GM21526 (cell line): ENCODE measurements around the gene CCDC182.

Experiments
- ATAC-seq: cut with Tn5 transposase; IDR thresholded peaks from one replicate; pipeline ENCODE4 v1.9.1; 2021; ENCODE audit warnings: moderate library complexity; ENCODE audit not compliant: unreplicated experiment, low FRiP score

The CCDC182 gene

GRCh38 chr17:57758654-57759053, 13.6 kb upstream of the CCDC182 start:
- ATAC-seq, result no peak

DNA sequence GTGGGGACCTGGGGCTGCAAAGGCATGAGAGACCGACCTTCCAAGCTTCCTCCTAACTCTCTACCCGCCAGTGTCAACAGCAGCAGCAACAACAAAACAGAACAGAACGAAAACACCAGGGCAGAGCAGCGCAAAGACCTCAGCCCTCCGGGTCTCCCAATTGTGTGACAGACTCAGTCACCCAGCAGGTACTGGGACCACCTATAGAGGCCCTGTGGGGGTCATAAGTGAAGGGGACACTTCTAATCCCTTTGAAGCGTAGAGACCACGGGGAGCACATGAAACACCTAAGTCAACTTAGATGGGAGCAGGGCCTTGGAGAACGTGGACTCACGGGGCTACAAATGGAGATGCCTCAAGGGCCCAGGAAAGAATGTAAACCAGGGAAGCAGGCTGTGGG, 12.6 kb upstream of the CCDC182 start:
- ATAC-seq, result no peak

GRCh38 chr17:57756951-57757350, 11.9 kb upstream of the CCDC182 start:
- ATAC-seq, result no peak

DNA sequence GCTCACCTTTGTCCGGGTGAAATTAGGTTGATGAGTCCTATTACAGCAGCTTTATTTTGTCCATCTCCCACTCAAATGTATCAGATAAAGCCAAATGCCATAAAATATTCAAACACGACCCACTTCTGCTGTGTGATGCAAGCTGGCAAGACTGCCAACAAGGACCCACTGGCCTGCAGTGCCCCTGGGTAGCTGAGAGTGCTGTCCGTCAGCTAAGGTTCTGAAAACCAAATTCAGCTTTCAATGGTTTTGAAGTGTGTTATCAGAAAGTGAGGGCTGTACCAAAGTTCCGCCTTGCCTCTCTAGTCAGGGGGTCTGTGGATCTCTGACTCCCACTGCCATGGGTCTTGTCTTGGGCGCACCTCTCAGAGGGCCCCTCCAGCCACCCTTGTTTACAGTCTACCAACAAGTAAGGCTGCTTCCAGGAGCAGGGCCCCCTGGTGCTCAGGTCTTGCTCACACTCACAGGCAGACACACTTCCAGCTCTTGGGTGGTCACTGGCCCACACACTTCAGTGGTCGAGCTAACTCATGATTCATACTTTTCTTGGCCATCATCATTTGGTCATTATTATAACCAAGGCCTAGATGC, 10.5 kb upstream of the CCDC182 start:
- no peak for ATAC-seq

- ATAC-seq, result no peak
Observed at GRCh38 chr17:57752031-57752905, 7.2 kb upstream of the CCDC182 start.

DNA sequence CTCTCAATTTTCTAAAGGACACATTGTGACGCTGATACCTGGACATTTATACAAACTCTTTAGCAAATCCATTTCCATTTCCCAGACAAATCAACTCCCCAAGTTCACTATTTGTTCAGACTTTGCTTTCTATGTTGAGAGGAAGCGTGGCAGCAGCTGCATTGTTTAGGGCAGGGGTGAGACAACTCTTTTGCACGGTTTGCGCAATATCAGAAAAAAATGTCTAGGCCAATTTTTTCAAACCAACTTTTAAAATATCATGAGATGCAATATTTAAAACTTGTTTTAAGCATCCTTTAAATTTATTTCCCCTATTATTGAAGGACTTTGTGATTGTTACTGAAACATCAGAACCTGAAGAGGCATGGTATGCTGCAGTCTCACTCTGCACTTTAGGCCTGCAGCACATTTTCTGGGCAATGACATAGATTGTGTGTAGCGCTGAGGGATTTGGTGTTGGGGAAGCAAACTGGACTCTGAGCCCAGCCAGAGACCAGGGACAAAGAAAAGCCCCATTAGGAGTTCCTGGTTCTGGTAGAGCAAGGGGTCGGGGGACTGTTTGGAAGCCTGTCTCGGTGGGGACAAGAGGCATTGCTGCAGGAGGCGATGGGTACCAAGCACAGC, 6.4 kb upstream of the CCDC182 start:
- ATAC-seq, result no peak

DNA sequence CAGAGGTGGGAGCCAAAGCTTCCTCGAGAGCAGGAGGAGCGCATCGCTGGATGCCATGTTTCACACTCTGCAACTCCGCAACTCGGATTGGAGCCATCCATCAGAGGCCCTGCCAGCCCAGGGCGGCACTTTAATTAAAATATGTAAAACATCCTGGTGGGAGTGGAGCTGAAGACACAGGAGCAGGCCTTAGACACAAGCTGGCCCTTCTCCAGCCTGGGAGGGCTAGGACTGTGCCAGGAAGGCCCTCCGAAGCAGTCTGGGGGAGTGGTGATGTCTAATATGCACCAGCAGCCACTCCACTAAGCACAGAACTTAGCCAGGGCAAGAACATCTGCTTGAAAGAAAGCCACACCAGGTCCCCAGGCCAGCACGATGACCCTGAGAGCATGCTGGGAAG, 5.8 kb upstream of the CCDC182 start:
- no peak for ATAC-seq

DNA sequence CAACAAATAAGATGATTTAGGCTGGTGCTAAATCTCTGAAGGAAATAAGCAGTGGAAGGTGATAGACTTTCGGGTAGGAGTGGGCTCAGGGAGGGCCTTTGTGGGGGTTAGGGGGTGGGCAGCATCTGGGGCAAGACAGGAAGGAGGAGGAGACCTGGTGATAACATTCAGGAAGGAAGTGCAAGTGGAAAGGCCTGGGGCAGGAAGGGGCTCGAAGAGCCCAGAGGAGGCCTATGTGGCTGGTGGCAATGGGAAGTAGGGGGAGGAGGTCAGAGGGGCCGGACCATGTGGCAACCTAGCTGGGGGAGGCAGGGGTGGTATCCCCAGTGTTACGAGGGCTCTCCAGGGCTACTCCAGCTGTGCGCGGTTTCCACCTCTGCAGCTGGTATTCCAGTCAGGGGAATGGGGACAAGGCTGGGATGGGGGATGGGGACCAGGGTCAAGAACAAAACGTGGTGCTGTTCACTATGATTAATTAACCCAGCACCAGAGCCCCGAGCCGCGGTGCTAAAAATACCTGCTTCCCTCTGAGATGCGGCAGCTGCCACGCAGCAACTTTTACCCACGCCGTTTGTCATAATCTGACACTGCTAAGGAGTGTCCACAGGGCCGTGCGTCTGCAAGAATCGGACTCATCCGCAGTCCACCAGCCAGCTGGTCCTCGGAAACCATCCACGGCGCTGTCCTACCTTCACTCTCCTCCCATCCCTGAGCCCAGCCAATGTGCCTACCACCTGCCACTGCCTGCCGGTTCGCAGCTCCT, 5.2 kb upstream of the CCDC182 start:
- no peak for ATAC-seq

DNA sequence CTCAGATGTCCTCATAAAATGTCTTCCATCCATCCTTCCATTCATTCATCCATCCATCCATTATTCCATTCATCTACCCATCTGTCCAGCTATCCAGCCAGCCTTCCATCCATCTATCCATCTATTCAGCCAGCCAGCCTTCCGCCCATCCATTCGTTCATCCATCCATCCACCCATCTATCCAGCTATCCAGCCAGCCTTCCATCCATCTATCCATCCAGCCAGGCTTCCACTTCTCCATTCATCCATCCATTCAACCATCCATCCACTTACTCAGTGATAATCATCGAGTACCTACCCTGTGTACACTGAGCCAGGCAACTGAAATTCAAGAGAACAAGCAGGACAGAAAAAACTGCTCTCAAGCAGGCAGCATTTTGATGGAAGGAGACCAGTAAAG, 4.6 kb upstream of the CCDC182 start:
- no peak for ATAC-seq

GRCh38 chr17:57747221-57748017, 2.3 kb upstream of the CCDC182 start:
- ATAC-seq, result no peak

DNA sequence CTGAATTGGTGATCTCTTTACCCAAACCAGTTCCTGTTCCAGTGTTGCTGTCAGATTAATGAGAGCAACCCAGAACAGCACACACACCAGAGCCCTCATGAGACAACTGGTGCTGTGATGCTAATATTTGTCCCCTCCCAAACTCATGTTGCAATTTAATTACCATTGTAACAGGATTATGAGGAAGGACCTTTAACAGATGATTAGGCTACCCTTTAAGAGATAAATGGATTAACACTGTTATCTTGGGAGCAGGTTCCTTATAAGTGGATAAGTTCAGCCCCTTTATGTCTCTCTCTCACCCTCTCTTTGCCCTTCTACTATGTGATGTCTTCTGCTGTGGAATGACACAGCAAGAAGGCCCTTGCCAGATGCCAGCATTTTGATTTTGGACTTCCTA, 1.1 kb upstream of the CCDC182 start:
- ATAC-seq, result no peak

DNA sequence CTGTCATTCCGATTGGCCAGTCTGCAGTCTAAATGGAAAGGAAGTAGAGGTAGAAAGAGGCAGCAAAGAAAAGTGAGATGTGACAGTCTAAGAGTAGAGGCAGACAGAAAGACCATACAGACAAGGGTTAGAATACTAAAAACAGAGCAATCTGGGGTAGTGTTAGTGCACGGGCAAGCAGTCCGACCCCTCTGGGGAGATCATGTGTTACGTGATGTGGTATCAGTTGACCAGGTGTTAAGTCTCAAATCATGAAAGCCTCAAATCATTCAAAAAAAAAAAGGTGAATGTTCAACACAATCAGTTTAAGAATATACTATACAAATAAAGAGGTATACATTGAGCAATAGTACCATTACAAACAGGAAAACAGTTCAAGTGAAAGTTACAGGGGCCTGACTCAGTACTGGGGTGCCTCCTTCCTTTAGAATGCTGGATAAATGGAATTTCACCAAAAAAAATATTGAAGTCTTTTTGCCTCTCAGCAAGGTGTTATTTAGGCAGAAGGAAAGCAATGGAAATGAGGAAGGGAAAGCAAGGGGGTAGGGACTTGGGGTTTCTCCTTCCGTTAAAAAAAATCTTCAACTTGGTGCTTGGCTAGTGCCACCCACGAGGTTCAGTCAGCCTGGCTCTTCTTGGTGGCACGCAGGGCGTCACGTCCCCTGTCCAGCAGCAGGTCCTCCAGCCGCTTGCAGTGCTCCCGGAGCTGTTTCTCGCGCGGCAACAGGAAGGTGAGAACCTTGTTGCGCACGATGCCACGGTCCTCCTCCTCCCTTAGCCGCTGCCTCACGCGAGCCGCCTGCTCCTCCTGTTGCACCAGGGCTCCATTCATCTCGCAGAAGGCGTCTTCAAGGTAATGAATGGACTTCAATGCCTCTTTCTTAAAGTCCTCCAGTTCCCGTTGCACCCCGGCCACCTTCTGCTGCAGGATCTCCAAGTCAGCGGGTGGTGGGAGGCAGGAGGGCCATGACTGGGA, 616 bp downstream of the CCDC182 start:
- ATAC-seq, result no peak

- ATAC-seq, result no peak
Observed at GRCh38 chr17:57740235-57740528, 4.9 kb downstream of the CCDC182 start.

- ATAC-seq, result no peak
Observed at GRCh38 chr17:57739402-57740234, 5.5 kb downstream of the CCDC182 start.

GRCh38 chr17:57737450-57737849, 7.6 kb downstream of the CCDC182 start:
- ATAC-seq, result no peak

- ATAC-seq, result no peak
Observed at GRCh38 chr17:57735707-57736106, 9.4 kb downstream of the CCDC182 start.

DNA sequence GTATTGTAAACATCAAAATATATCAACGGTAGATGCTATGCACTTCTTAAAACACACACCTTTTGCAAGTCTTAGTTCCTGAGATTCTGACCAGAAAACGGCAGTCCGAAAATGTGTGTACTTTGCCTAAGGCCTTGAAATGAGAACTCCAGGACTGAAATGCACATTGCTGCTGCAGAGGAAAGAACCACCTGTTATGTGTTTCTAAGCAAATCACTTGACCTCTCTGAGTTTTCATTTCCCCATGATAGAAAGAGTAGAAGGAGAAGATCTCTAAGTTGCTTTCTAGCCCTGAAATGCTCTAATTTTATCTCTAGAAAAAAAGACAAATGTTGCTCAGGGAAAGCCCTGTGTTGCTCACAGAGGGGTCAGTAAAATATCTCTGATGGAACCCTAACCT, 9.9 kb downstream of the CCDC182 start:
- ATAC-seq, result no peak

DNA sequence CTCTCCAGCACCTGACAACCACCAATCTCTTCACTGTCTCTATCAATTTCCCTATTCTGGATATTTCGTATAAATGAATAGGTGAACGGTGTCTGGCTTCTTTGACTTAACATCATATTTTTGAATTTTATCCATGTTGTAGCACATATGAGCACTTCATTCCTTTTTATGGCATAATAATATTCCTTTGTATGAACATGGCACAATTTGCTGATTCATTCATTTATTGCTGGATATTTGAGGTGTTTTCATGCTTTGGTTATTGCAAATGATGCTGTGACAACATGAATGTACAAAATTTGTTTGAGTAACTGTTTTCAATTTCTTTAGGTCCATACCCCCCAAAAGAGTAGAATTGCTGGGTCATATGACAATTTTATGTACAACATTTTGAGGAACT, 12.0 kb downstream of the CCDC182 start:
- no peak for ATAC-seq
